H9 (cell line): ENCODE data around the gene DMXL1. TPM values are rescaled to one million over a fixed set of nuclear protein-coding genes. Genes with fewer than 3 reads are reported as not detected.
A peak's percentile ranks its signal among the peaks of the same experiment; 100 is the strongest.

Source experiments
- DNase-seq: peaks from one replicate; pipeline ENCODE4 v3.0.0-alpha.2; 2017
- H2AFZ ChIP-seq: one replicate; pipeline ENCODE4 v1.6.1; 2013; ENCODE audit warnings: mild to moderate bottlenecking, low read length, control low read depth, moderate library complexity
- H2AK5ac ChIP-seq: 2 replicates; pipeline ENCODE4 v1.6.1; 2013; ENCODE audit warnings: low read length, control low read depth, mixed read lengths; ENCODE audit not compliant: insufficient read length
- H2BK120ac ChIP-seq: one replicate; pipeline ENCODE4 v1.6.1; 2013; ENCODE audit warnings: low read depth, mild to moderate bottlenecking, low read length, control low read depth, inconsistent platforms; ENCODE audit not compliant: poor library complexity, severe bottlenecking
- H2BK12ac ChIP-seq: 2 replicates; pipeline ENCODE4 v1.6.1; 2013; ENCODE audit warnings: low read length, control low read depth, mixed read lengths, low read depth; ENCODE audit not compliant: insufficient read length
- H2BK15ac ChIP-seq: 2 replicates; pipeline ENCODE4 v1.6.1; 2013; ENCODE audit warnings: low read depth, low read length, control low read depth
- H2BK20ac ChIP-seq: one replicate; pipeline ENCODE4 v1.6.1; 2013; ENCODE audit warnings: low read depth, mild to moderate bottlenecking, low read length, control low read depth, inconsistent platforms; ENCODE audit not compliant: poor library complexity, severe bottlenecking
- H2BK5ac ChIP-seq: 2 replicates; pipeline ENCODE4 v1.6.1; 2013; ENCODE audit warnings: low read length, control low read depth, mixed read lengths; ENCODE audit not compliant: insufficient read length
- H3K14ac ChIP-seq: 2 replicates; pipeline ENCODE4 v1.6.1; 2013; ENCODE audit warnings: low read length, control low read depth; ENCODE audit not compliant: insufficient read depth
- H3K18ac ChIP-seq: 2 replicates; pipeline ENCODE4 v1.6.1; 2013; ENCODE audit warnings: low read depth, mild to moderate bottlenecking, mixed read lengths, low read length, control low read depth; ENCODE audit not compliant: insufficient read length
- H3K23ac ChIP-seq: 2 replicates; pipeline ENCODE4 v1.6.1; 2013; ENCODE audit warnings: low read length, control low read depth, mixed read lengths, low read depth; ENCODE audit not compliant: insufficient read length
- H3K23me2 ChIP-seq: 2 replicates; pipeline ENCODE4 v1.6.1; 2013; ENCODE audit warnings: low read depth, mild to moderate bottlenecking, mixed read lengths, low read length, control low read depth; ENCODE audit not compliant: insufficient read length, poor library complexity, severe bottlenecking
- H3K27ac ChIP-seq: 2 replicates; pipeline ENCODE4 v1.5.1; 2013; ENCODE audit warnings: low read length, control low read depth, mixed read lengths, low read depth; ENCODE audit not compliant: insufficient read length
- H3K27me3 ChIP-seq: 2 replicates; pipeline ENCODE4 v1.6.1; 2013; ENCODE audit warnings: low read length, control low read depth, inconsistent platforms; ENCODE audit not compliant: insufficient read depth
- H3K4ac ChIP-seq: 2 replicates; pipeline ENCODE4 v1.6.1; 2013; ENCODE audit warnings: low read depth, mild to moderate bottlenecking, control low read depth, inconsistent platforms, low read length, moderate library complexity
- H3K4me1 ChIP-seq: 2 replicates; pipeline ENCODE4 v1.6.1; 2013; ENCODE audit warnings: low read length, control low read depth, inconsistent platforms; ENCODE audit not compliant: insufficient read depth
- H3K4me2 ChIP-seq: 2 replicates; pipeline ENCODE4 v1.6.1; 2013; ENCODE audit warnings: low read length, control low read depth, mixed read lengths; ENCODE audit not compliant: insufficient read length, insufficient read depth
- H3K56ac ChIP-seq: 2 replicates; pipeline ENCODE4 v1.6.1; 2013; ENCODE audit warnings: low read depth, mild to moderate bottlenecking, mixed read lengths, low read length, control low read depth; ENCODE audit not compliant: insufficient read length
- H3K79me1 ChIP-seq: 2 replicates; pipeline ENCODE4 v1.6.1; 2013; ENCODE audit warnings: low read depth, mild to moderate bottlenecking, moderate library complexity, low read length, control low read depth, inconsistent platforms; ENCODE audit not compliant: insufficient read depth, poor library complexity, severe bottlenecking
- H3K79me2 ChIP-seq: 2 replicates; pipeline ENCODE4 v1.6.1; 2013; ENCODE audit warnings: low read length, control low read depth, inconsistent platforms; ENCODE audit not compliant: insufficient read depth
- H3K9ac ChIP-seq: 2 replicates; pipeline ENCODE4 v1.6.1; 2013; ENCODE audit warnings: low read length, control low read depth, mixed read lengths; ENCODE audit not compliant: insufficient read length; ENCODE audit errors: extremely low read depth
- H3K9me3 ChIP-seq: one replicate; pipeline ENCODE4 v1.6.1; 2013; ENCODE audit warnings: low read depth, low read length, inconsistent platforms; ENCODE audit not compliant: control insufficient read depth
- H3T11ph ChIP-seq: one replicate; pipeline ENCODE4 v1.6.1; 2013; ENCODE audit warnings: mild to moderate bottlenecking, low read length, control low read depth, inconsistent platforms
- H4K20me1 ChIP-seq: one replicate; pipeline ENCODE4 v1.6.1; 2013; ENCODE audit not compliant: control insufficient read depth, insufficient read length, insufficient read depth
- H4K5ac ChIP-seq: 2 replicates; pipeline ENCODE4 v1.6.1; 2013; ENCODE audit warnings: low read depth, mild to moderate bottlenecking, mixed read lengths, low read length, control low read depth; ENCODE audit not compliant: insufficient read length
- H4K8ac ChIP-seq: replicated peaks from 2 replicates; pipeline ENCODE4 v1.6.1; 2013; ENCODE audit warnings: low read length, control low read depth, mixed read lengths, low read depth; ENCODE audit not compliant: insufficient read length
- H4K91ac ChIP-seq: 2 replicates; pipeline ENCODE4 v1.6.1; 2013; ENCODE audit warnings: low read depth, mild to moderate bottlenecking, moderate library complexity, mixed read lengths, low read length, control low read depth; ENCODE audit not compliant: insufficient read length
- H3K27ac Mint-ChIP-seq, 3 experiments: 2 replicates in 2 of 3; 3 replicates in 1 of 3; pipeline ENCODE4 v1.8.0; 2020 to 2021; ENCODE audit warnings: mixed read lengths in 3 of 3, mild to moderate bottlenecking in 1 of 3, moderate library complexity in 1 of 3
- H3K27me3 Mint-ChIP-seq: 2 replicates; pipeline ENCODE4 v1.8.0; 2021; ENCODE audit warnings: low read depth, mild to moderate bottlenecking, moderate library complexity, mixed read lengths
- H3K36me3 Mint-ChIP-seq, 3 experiments: 2 replicates in 2 of 3; 3 replicates in 1 of 3; pipeline ENCODE4 v1.8.0; 2020 to 2021; ENCODE audit warnings: low read depth in 3 of 3, mixed read lengths in 3 of 3; ENCODE audit not compliant: insufficient read depth in 1 of 3
- H3K4me1 Mint-ChIP-seq, 2 experiments: 2 replicates each; pipeline ENCODE4 v1.8.0; 2020; ENCODE audit warnings: mixed read lengths in 2 of 2
- H3K4me3 Mint-ChIP-seq, 2 experiments: 2 replicates in 1 of 2; 3 replicates in 1 of 2; pipeline ENCODE4 v1.8.0; 2020 to 2021; ENCODE audit warnings: mild to moderate bottlenecking in 2 of 2, mixed read lengths in 2 of 2, moderate library complexity in 1 of 2
- H3K9me3 Mint-ChIP-seq, 2 experiments: 2 replicates in 1 of 2; 3 replicates in 1 of 2; pipeline ENCODE4 v1.8.0; 2020; ENCODE audit warnings: mild to moderate bottlenecking in 2 of 2, mixed read lengths in 2 of 2, moderate library complexity in 1 of 2
- WGBS: extraction: QIAGEN DNeasy Blood & Tissue Kit; methylation state at CpG from one replicate; pipeline ENCODE4 v1.1.7; 2013; ENCODE audit warnings: missing lambda C conversion rate, low lambda C conversion rate, mixed read lengths; ENCODE audit not compliant: insufficient read length; ENCODE audit errors: extremely low coverage; 5-methylcytosine and 5-hydroxymethylcytosine counted together
- total RNA-seq: library from RNA; stranded (reverse); gene quantifications from 2 replicates; pipeline ENCODE4 v1.2.1, GENCODE V29; 2021
- TF ChIP-seq, protein P1 (sequence below): fragments of 200-600 bp; sonication (generic); conservative IDR thresholded peaks from 3 replicates; pipeline ENCODE4 v1.8.0; 2021; ENCODE audit warnings: antibody characterized with exemption, mild to moderate bottlenecking

DMXL1 gene
- total RNA-seq, 1 experiment from 2014 or later: 63.5 TPM

DNA sequence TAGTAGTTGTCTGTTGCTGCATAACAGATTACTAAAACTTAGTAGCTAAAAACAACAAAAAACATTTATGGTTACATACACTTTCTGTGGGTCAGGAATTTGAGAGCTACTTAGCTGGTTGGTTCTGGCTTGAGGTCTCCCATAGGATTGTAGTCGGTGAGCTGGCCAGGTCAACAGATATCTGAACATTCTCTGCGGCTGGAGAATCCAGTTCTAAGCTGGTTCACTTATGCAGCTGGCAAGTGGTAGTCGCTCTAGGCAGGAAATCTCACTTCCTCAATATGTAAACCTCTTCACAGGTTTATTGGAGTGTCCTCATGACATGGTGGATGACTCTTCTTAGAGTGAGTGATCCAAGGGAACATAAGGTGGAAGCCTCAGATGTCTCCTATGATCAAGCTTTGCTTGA is 219.3 kb downstream of the DMXL1 start:
- no CpG with 5 or more reads among the region's 3 CpGs for WGBS
- H3K4me1 Mint-ChIP-seq: peaks cover 24 to 27% of the 10 kb centered on the region in 2 experiments

More for the DNA sequence above, 219.3 kb downstream of the DMXL1 start:
- Histone ChIP-seq H3K27me3 (no peaks in the 10 kb centered on the region), H3K4ac (no peak overlapping the region), H3K9me3 (no peaks in the 10 kb centered on the region), H3K4me1 (peaks cover 11% of the 10 kb centered on the region), H4K91ac (no peak overlapping the region), H4K20me1 (no peaks in the 10 kb centered on the region), H4K8ac (no peak overlapping the region), H3K23me2 (no peaks in the 10 kb centered on the region), H3K14ac (no peak overlapping the region), H3K27ac (no peak overlapping the region), H3K56ac (no peak overlapping the region), H3K79me2 (no peaks in the 10 kb centered on the region; the same call in 1 of the 2 replicates), H2BK15ac (no peak overlapping the region), H3T11ph (no peak overlapping the region), H2BK20ac (no peak overlapping the region), H3K4me2 (no peak overlapping the region), H2BK12ac (no peak overlapping the region), H2AK5ac (no peak overlapping the region), H2AFZ (no peak overlapping the region), H3K9ac (no peak overlapping the region), H2BK5ac (no peak overlapping the region), H3K79me1 (no peaks in the 10 kb centered on the region), H3K23ac (no peak overlapping the region), H2BK120ac (no peak overlapping the region), H3K18ac (no peak overlapping the region), H4K5ac (no peak overlapping the region)
- peaks cover 2 to 14% (median 4%) of the 10 kb centered on the region in 3 experiments for H3K36me3 Mint-ChIP-seq
- TF ChIP-seq, protein P1, sequence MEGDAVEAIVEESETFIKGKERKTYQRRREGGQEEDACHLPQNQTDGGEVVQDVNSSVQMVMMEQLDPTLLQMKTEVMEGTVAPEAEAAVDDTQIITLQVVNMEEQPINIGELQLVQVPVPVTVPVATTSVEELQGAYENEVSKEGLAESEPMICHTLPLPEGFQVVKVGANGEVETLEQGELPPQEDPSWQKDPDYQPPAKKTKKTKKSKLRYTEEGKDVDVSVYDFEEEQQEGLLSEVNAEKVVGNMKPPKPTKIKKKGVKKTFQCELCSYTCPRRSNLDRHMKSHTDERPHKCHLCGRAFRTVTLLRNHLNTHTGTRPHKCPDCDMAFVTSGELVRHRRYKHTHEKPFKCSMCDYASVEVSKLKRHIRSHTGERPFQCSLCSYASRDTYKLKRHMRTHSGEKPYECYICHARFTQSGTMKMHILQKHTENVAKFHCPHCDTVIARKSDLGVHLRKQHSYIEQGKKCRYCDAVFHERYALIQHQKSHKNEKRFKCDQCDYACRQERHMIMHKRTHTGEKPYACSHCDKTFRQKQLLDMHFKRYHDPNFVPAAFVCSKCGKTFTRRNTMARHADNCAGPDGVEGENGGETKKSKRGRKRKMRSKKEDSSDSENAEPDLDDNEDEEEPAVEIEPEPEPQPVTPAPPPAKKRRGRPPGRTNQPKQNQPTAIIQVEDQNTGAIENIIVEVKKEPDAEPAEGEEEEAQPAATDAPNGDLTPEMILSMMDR: no peak
- peak overlapping the region in 1 of 3 experiments; percentile 65; a peak in 1 of 7 replicates for H3K27ac Mint-ChIP-seq
- no peaks in the 10 kb centered on the region for H3K27me3 Mint-ChIP-seq
- H3K4me3 Mint-ChIP-seq: no peak overlapping the region
- peaks cover 6% of the 10 kb centered on the region in 2 experiments; a peak in 4 of 5 replicates for H3K9me3 Mint-ChIP-seq
- DNase-seq: no peak
